Cardiac fibroblast (primary cell): ENCODE measurements around the gene BTBD1.

Experiments
- DNase-seq, 2 donors: peaks; one replicate each; pipeline versions ENCODE4 v3.0.0 to v3.0.0-alpha.2; 2010; ENCODE audit warnings: low read depth in 2 of 2
- H3K4me3 ChIP-seq, 2 donors: replicated peaks in 1 of 2; 1 replicate in 1 of 2; 2 replicates in 1 of 2; pipeline ENCODE4 v1.5.1; 2011; ENCODE audit warnings: low read depth in 2 of 2, low read length in 2 of 2, mild to moderate bottlenecking in 2 of 2, moderate library complexity in 1 of 2
- TF ChIP-seq, protein P1 (sequence below): IDR thresholded peaks from one replicate; pipeline ENCODE4 v1.5.1; 2011; ENCODE audit warnings: low read depth, mild to moderate bottlenecking, low read length, inconsistent platforms

BTBD1 gene

DNA sequence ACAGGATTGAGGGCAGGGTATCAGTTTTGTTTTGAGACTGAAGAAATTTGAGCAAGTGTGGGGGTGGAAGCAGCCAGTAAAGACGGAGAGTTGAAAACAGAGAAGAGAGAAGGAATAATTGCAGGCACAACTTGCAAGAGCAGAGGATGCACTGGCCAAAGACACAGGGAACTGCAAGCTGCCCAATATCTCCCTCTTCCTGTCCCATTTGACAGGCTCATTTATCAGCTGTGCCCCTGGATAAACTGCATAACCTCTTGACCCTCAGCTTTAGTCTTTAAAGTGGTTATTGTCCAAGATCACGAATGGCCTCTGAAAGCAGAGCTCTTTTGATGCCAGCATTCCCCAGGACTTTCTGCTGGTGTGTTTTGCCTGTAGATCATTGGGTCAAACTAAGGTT, 86.1 kb downstream of the BTBD1 start:
- H3K4me3 ChIP-seq: no peak overlapping the region
- TF ChIP-seq, protein P1, sequence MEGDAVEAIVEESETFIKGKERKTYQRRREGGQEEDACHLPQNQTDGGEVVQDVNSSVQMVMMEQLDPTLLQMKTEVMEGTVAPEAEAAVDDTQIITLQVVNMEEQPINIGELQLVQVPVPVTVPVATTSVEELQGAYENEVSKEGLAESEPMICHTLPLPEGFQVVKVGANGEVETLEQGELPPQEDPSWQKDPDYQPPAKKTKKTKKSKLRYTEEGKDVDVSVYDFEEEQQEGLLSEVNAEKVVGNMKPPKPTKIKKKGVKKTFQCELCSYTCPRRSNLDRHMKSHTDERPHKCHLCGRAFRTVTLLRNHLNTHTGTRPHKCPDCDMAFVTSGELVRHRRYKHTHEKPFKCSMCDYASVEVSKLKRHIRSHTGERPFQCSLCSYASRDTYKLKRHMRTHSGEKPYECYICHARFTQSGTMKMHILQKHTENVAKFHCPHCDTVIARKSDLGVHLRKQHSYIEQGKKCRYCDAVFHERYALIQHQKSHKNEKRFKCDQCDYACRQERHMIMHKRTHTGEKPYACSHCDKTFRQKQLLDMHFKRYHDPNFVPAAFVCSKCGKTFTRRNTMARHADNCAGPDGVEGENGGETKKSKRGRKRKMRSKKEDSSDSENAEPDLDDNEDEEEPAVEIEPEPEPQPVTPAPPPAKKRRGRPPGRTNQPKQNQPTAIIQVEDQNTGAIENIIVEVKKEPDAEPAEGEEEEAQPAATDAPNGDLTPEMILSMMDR: no peak

DNA sequence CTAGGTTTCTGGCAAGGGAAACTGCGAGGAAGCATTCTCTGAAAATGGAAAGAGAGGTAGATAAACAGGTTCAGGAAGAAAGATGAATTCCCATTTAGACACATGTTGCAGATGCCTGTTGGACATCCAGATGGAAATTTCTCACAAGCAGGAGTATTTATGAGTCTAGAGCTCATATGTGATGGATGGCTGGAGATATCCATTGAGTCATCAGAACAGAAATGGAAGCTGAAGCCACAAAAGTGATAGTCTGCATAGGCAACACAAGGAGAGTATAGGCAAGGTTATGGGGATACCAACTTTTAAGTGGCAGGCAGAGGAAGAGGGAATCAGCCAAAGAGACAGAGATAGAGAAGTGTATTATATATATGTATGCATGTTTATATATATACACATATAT, 87.3 kb downstream of the BTBD1 start:
- no peak overlapping the region for H3K4me3 ChIP-seq
- TF ChIP-seq, protein P1: no peak
- no peak for DNase-seq

More for the DNA sequence above, 86.1 kb downstream of the BTBD1 start:
- no peak for DNase-seq

DNA sequence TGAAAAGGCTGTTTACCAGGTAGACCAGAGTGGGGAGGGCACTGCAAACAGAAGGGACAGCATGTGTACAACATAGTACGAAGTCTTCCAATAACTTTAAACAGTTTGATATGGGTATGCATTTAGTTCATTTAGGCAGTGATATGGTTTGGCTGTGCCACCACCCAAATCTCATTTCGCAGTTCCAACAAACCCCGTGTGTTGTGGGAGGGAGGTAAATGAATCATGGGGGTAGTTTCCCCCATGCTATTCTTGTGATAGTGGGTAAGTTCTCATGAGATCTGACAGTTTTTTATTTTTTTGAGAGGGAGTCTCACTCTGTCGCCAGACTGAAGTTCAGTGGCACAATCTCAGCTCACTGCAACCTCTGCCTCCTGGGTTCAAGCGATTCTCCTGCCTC, 88.6 kb downstream of the BTBD1 start:
- DNase-seq: no peak
- H3K4me3 ChIP-seq: no peak overlapping the region
- TF ChIP-seq, protein P1: no peak

- TF ChIP-seq, protein P1: no peak
- no peak overlapping the region for H3K4me3 ChIP-seq
Observed at GRCh38 chr15:82977076-82977475, 90.0 kb downstream of the BTBD1 start.

DNA sequence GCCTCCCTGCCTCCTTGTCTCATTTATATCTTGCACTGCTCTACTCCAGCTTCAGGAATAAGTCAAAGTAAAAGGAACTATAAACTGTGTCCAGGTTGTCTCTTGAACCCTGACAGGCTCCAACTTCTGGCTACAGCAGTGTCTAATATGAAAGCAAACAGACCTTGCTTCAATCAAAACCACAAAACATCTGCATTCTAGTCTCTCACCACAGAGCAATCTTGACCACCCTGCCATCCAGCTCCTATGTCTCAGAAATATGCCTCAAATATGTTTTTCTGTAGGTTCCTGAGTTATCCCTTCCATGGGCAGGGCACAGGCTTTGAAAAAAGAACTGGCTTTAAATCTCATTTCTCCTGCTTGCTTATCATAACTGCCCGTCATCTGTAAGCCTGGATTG, 94.1 kb downstream of the BTBD1 start:
- no peak for DNase-seq
- H3K4me3 ChIP-seq: no peak overlapping the region
- TF ChIP-seq, protein P1: no peak

More at GRCh38 chr15:82977076-82977475, 90.0 kb downstream of the BTBD1 start:
- no peak for DNase-seq

- TF ChIP-seq, protein P1: no peak
- no peak overlapping the region for H3K4me3 ChIP-seq
- no peak for DNase-seq
Observed at GRCh38 chr15:82971218-82971984, 95.7 kb downstream of the BTBD1 start.
